GM19193 (cell line): ENCODE results near the gene CDH23.

ENCODE experiments used
- POLR2A ChIP-seq: IDR thresholded peaks from 4 replicates; pipeline ENCODE4 v1.6.1; 2011; ENCODE audit not compliant: insufficient read depth, insufficient read length; ENCODE audit errors: extremely low read depth

The CDH23 gene

GRCh38 chr10:71838264-71839211 is 441.8 kb downstream of the CDH23 start:
- TF ChIP-seq POLR2A, result no peak

GRCh38 chr10:71840177-71840957 is 443.6 kb downstream of the CDH23 start:
- no peak for TF ChIP-seq POLR2A

GRCh38 chr10:71840958-71841335 is 444.2 kb downstream of the CDH23 start:
- TF ChIP-seq POLR2A, result no peak

- no peak for TF ChIP-seq POLR2A
These were observed 445.7 kb downstream of the CDH23 start for GRCh38 chr10:71842422-71842821.

GRCh38 chr10:71842856-71843686 is 446.4 kb downstream of the CDH23 start:
- TF ChIP-seq POLR2A, result no peak

GRCh38 chr10:71844084-71844483 is 447.4 kb downstream of the CDH23 start:
- TF ChIP-seq POLR2A, result no peak

- no peak for TF ChIP-seq POLR2A
These were observed 448.0 kb downstream of the CDH23 start for GRCh38 chr10:71844695-71845094.

GRCh38 chr10:71845410-71846405 is 449.0 kb downstream of the CDH23 start:
- no peak for TF ChIP-seq POLR2A

- no peak for TF ChIP-seq POLR2A
These were observed 450.1 kb downstream of the CDH23 start for GRCh38 chr10:71846816-71847215.

GRCh38 chr10:71847418-71847817 is 450.7 kb downstream of the CDH23 start:
- TF ChIP-seq POLR2A, result no peak

GRCh38 chr10:71848325-71849275 is 451.9 kb downstream of the CDH23 start:
- TF ChIP-seq POLR2A, result no peak

GRCh38 chr10:71849461-71849908 is 452.8 kb downstream of the CDH23 start:
- no peak for TF ChIP-seq POLR2A
